Prostate gland (tissue), 2 donors: ENCODE measurements around the gene BTG3.

Source experiments
- CTCF ChIP-seq, 4 experiments: fragments of 200-600 bp in 2 of 4; fragments of 450-650 bp in 2 of 4; sonication (generic) in 2 of 4; IDR thresholded peaks; 1 replicate in 3 of 4; 2 replicates in 1 of 4; pipeline ENCODE4 v1.5.1; 2016 to 2019; ENCODE audit warnings: antibody characterized with exemption in 4 of 4, mild to moderate bottlenecking in 2 of 4, moderate library complexity in 2 of 4
- POLR2A ChIP-seq: fragments of 450-650 bp; IDR thresholded peaks from one replicate; pipeline ENCODE4 v1.6.1; 2016; ENCODE audit warnings: antibody characterized with exemption, mild to moderate bottlenecking
- POLR2AphosphoS5 ChIP-seq: sonication (generic); formaldehyde crosslinking; IDR thresholded peaks from one replicate; pipeline ENCODE4 v1.6.1; 2017; ENCODE audit warnings: antibody characterized with exemption

- TF ChIP-seq CTCF (IDR thresholded peaks at IDR 0.05) (peak in 3 of 4 experiments; percentile 10 to 31 (median 15)), POLR2AphosphoS5 (no peak), POLR2A (no peak)
Observed at GRCh38 chr21:17554679-17555465, 57.8 kb downstream of the BTG3 start.
